ENCODE results near the gene ZCCHC9.

- TF ChIP-seq POLR2A (IDR thresholded peaks at IDR 0.05; ENCODE audit: low read depth, low read length) (no peak), POLR2AphosphoS5 (IDR thresholded peaks at IDR 0.05; ENCODE audit: low read depth, low read length) (no peak), TAF1 (IDR thresholded peaks at IDR 0.05; ENCODE audit: low read depth, low read length) (no peak)
Measured at GRCh38 chr5:81297531-81297930, 3.9 kb upstream of the ZCCHC9 start.
